NCI-H146 treated with DMSO at 0.1 percent for 48 hours (cell line): ENCODE data around the gene CD27.
"Not testable (repeated sequence)": the region's sequence is repeated elsewhere in the genome, so short reads cannot be mapped to it uniquely, and the experiment has no call there.

Source experiments
- DNase-seq: peaks from one replicate; lab custom pipeline; 2025; ENCODE audit not compliant: unreplicated experiment; lab: John Stamatoyannopoulos, UW

Gene CD27

DNA sequence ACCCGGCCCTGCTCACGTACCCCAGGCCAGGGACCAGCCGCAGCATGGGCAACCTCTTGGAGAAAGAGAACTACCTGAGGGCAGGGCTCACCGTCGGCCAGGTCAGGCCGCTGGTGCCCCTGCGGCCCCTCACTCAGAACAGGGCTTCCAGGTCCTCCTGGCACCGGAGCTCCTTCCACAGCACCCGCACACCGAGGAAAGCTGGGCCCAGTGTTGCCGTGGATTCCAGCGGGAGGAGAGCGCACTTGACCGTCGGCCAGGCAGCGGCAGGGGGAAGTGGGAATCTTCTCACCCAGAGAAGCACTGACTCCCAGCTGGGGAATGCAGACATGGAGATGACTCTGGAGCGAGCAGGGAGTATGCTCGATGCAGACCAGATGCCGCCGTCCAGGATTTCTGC lies 33.7 kb downstream of the CD27 start:
- no peak for DNase-seq

DNA sequence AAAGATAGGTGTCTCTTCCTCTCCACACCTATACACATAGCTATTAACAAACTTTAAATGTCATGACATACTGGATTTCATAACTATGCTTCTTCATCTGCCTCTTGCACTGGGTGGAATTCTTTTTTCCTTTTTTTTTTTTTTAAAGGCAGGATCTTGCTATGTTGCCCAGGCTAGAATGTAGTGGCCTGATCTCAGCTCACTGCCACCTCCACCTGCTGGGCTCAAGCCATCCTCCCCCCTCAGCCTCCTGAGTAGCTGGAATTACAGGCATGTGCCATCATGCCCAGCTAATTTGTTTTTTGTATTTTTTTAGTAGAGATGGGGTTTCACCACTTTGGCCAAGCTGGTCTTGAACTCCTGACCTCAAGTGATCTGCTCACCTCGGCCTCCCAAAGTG lies 43.5 kb downstream of the CD27 start:
- no peak for DNase-seq

DNA sequence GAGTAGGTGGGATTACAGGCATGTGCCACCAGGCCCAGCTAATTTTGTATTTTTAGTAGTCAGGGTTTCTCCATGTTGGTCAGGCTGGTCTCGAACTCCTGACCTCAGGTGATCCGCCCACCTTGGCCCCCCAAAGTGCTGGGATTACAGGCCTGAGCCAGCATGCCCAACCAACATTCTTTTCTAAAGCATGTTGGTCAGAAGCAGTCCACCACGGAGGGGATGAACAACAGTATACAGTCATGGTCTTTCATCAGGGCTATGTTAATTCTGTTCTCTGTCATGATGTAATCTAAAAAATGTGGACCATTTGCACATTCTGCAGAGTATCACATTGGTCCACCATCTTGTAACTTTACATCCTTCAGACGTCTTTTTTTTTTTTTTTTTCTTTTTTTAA lies 44.7 kb downstream of the CD27 start:
- no peak for DNase-seq

DNA sequence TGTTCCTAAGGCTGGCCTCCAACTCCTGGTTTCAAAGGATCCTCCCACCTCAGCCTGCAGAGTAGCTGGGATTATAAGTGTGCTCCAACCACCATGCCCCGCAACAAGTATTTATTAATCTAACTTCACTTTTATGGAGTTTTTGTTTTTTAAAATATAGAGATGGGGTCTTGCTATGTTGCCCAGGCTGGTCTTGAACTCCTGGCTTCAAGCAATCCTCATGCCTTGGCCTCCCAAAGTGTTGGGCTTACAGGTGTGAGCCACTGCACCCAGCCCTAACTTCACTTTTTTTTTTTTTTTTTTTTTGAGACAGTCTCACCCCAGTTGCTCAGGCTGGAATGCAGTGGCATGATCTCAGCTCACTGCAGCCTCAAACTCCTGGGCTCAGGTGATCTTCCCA lies 45.9 kb downstream of the CD27 start:
- not testable (repeated sequence) for DNase-seq

DNA sequence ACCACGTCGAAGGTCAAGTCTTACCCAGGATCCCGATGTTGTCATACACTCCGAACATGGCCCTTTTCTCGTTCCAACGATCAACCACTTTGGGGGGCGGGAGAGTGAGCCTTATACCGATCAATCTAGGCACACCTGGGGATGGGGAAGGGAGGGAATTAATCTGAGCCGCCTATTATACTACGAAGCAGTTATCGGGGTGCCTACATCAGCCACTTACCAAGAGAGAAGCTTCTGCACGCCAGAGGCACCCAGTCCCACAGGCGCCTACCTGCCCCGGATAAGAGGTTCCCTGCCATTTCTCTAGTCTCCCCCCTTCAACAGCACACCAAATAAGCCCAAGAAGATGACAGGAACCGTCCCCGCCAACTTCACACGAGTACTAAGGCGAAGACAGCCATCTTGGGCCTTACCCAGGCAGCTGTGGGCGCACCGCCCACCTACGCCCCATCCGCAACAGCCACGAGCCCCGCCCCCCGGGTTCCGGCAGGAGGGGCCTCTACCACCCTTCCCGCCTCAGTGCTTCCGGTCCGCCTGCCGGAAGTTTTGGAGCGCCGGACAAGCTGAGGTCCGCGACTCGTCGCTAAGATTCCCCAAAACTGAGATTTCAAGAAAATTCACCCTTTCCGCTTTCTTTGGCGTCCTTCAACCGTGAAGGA lies 48.2 kb downstream of the CD27 start, which contains the start of gene MRPL51:
TSS of gene MRPL51 (minus strand) at position 425 of the 659 bp plus-strand sequence. CDS start at position 299, 126 bp downstream.
- DNase-seq: peak; percentile 98

DNA sequence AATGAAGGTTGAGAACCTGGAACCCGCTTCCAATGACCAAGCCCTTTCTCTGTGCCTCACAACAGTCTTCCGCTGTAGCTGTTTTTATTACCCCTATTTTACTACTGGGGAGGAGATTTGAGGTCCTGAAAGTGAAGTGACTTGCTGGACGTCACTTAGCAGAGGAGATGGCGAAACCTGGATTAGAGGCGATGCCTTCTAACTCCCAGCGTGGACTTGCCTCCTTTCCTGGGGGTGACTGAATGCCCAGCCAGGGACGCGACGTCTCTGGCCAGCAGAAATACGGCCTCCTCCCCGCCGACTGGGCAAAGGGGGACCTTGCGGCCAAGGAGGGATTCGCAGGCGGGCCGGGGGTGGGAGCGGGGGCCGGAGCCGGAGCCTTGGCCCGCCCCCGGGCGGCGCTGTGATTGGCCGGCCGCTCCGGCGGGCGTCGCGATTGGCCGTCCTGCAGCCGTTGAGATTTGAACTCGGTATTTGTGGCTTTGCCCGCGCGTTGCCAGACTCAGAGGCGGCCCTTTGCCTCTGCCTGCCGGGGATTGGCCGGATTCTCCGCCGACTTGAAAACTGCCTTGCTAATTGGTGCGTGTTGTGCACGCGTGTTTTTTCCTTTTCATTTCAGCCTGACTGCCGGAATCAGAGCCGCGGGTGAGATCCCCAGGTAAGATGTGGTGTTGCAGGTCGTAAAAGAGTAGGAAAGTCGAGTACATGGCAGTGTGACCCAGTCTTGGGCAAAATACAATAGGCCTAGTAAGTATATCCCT lies 48.9 kb downstream of the CD27 start, which contains the start of gene NCAPD2:
TSS of gene NCAPD2 (plus strand) at position 606 of the 761 bp plus-strand sequence. CDS start 997 bp downstream, outside the sequence.
- DNase-seq: peak; percentile 99

DNA sequence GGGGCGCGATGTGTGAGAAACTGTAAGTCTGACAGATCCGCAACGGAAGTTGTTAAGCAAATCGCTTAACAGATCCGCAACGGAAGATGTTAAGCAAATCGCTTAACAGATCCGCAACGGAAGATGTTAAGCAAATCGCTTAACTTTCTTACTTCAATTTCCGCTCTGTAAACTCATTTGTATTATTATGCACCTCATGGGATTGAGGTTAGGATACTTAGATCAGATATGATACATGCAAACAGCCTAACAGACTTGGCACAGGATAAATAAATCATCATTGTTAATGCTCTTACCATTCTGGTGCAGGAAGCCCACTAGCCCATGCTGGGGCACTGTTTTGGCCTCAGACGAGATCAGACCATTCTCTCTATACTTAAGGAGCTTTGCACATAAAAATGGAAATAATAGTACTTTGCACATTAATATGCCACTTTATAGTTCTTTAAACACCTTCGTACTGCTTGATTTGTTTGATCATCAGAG lies 49.5 kb downstream of the CD27 start:
- no peak for DNase-seq

DNA sequence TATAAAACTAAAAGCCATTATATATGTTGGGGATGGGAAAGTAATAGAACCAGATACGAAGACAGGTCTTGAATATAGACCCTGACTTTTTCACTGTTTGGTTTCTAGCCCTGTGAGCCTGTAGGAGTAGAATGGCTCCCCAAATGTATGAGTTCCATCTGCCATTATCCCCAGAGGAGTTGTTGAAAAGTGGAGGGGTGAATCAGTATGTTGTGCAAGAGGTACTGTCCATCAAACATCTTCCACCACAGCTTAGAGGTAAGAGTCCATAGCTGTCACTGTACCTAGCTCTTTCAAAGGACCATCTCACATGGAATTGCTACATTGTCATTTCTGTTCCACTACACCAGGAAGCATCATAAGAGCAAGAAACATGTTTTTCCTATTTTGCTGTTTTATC lies 50.2 kb downstream of the CD27 start:
- DNase-seq: no peak

DNA sequence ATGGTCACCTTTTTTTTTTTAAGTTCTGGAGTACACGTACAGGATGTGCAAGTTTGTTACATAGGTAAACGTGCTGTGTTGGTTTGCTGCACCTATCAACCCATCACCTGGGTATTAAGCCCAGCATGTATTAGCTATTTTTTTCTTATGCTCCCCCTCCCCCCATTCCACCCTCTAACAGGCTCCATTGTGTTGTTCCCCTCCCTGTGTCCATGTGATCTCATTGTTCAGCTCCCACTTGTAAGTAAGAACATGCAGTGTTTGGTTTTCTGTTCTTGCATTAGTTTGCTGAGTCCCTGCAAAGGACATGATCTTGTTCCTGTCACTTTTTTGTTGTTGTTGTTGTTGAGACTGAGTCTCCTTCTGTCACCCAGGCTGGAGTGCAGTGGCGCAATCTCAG lies 52.5 kb downstream of the CD27 start:
- not testable (repeated sequence) for DNase-seq

DNA sequence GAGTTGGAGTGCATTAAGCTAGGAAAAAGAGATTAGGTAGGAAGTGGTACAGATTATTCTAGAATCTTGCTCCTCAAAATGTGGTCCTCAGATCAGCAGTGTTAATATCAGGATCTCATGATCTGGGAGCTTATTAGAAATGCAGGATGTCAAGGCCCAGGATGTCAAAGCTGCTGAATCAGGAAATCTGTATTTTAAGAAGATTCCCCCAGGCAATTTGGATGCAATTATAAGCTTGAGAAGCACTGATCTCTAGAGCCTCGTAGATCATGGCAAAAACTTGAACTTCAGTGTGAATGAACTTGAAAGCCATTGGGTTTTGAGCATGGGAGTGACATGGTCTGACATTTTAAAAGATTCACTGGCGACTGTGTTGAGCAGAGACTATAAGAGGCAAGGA lies 55.7 kb downstream of the CD27 start:
- no peak for DNase-seq
